ENCODE data around the gene SKA1.

SKA1 gene

DNA sequence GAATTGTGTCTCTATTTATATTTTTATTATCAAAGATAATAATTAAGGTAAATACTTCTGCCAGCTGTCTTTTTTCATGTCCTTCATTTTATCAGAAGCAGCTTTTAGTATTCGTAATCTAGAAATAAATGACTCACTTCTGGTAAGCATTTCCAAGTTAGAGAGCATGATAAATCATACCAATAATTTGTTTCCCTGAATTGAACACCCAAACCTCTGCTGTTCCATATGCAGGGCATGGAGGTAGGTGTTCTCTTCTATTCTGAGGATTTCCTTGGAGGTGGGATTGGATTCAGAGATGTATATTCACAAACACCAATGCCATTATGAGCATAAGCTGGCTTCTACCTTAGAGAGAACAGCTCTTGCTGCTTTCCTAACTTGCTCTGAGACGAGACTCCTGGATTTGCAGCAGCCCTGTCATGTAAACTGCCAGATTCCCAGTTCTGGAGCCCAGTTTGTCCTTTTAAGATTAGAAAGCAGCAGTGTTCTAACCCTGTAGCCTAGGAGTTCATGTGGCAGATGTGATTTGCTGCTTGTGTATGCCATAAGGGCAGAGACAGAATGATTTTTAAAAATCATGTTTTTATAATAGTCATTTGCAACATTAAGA is 47.5 kb downstream of the SKA1 start:
- CTCF ChIA-PET: no interaction called here
- TF ChIP-seq, protein P1, sequence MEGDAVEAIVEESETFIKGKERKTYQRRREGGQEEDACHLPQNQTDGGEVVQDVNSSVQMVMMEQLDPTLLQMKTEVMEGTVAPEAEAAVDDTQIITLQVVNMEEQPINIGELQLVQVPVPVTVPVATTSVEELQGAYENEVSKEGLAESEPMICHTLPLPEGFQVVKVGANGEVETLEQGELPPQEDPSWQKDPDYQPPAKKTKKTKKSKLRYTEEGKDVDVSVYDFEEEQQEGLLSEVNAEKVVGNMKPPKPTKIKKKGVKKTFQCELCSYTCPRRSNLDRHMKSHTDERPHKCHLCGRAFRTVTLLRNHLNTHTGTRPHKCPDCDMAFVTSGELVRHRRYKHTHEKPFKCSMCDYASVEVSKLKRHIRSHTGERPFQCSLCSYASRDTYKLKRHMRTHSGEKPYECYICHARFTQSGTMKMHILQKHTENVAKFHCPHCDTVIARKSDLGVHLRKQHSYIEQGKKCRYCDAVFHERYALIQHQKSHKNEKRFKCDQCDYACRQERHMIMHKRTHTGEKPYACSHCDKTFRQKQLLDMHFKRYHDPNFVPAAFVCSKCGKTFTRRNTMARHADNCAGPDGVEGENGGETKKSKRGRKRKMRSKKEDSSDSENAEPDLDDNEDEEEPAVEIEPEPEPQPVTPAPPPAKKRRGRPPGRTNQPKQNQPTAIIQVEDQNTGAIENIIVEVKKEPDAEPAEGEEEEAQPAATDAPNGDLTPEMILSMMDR (IDR thresholded peaks at IDR 0.05; ENCODE audit: control extremely low read depth, extremely low read depth, low read depth, missing control alignments): no peak
- DNase-seq (ENCODE audit: extremely low spot score): no peak
- POLR2A ChIA-PET: no interaction called here

DNA sequence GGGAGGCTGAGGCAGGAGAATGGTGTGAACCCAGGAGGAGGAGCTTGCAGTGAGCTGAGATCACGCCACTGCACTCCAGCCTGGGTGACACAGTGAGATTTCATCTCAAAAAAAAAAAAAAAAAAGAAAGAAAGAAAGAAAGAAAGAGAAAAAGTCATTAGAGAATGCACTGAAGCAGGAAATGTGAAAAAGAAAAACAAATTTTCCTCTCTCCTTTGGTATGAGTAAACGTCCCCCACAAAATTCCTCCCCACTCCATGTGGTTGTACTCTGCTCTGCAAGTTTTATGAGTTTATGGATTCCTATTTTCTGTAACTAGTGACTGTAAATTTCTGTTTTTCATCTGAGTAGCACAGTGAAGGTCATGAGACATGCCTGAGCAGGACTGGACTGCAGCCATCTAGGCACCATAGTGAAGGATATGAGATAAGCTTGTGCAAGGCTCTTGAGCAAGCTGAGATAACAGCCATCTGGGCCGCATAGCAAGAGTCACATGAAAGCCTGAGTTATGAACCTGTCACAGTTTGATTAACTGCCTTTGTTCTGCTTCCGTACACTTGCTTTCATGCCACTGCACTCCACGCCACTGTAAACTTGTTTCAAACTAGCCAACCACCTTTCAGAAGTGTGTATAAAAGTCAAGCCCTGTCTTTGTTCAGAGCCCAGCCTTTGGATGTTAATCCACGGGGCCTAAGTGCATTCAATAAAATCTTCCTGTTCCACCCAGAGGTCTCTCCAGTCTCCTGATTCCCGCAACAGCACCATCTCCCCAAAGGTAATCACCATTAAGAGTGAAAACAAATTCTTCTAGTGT is 50.2 kb downstream of the SKA1 start:
- ChIA-PET POLR2A (no interaction called here), CTCF (no interaction called here)
- TF ChIP-seq, protein P1 (IDR thresholded peaks at IDR 0.05; ENCODE audit: control extremely low read depth, extremely low read depth, low read depth, missing control alignments): no peak
- DNase-seq (ENCODE audit: extremely low spot score): no peak

DNA sequence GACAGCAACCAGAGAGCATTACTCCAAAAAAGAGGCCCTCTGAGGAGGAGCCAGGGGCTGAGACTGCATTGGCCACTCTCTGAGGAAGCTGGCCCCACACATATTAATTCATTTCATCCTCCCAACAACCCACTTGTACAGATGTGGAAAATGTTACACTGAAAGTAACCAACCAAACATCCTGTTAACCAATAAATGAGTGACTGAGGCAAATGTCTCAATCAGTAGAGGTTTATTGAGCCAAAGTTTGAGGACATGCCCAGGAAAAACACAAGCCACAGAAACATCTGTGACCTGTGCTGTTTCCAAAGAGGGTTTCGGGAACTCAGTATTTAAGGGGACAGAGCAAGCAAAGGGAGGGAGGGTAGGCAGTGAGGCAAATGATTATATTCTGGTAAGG is 53.0 kb downstream of the SKA1 start:
- POLR2A ChIA-PET: interaction anchor here (0.6 kb wide), 1 partner anchor 31 kb away, joined by 9 read pairs; no protein-coding TSS in a partner anchor
- TF ChIP-seq, protein P1 (IDR thresholded peaks at IDR 0.05; ENCODE audit: control extremely low read depth, extremely low read depth, low read depth, missing control alignments): no peak
- CTCF ChIA-PET: interaction anchor here (0.8 to 3.9 kb wide), 12 partner anchors 14 to 917 kb away, joined by 3 to 23 read pairs (median 10); no protein-coding TSS in a partner anchor
- DNase-seq (ENCODE audit: extremely low spot score): no peak

DNA sequence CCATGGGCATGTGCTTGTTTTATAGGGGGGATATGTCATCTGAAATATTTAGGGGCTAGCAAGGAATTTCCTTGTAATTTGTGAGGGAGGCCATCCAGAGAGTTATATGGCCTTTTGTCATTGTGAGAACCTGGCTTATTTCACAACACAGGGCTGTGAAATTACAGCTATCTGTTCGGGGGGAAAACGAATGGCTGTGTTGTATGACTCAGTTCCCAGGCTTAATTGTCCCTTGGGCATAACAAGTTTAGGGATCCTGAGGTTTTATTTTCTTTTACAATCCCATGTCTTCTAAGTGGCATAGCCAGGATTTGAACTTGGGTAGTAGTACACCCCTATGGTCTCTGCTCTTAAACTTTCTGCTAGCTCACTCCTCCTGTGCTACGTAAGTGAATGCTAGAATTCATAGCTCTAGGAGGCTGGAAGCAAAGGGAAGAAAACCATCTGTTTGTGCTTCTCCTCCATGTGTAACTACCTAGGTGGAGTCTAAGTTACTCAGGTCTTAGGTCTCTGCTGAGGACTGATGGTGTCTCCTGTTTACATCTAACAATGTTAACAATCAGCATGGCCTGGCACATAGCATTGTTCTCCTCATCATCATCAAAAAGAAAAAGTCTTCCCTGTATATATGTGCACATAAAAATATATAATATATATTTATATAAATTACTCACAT is 53.8 kb downstream of the SKA1 start:
- CTCF ChIA-PET: interaction anchor here (0.8 to 3.9 kb wide), 26 partner anchors 9 to 918 kb away, joined by 3 to 23 read pairs (median 6); no protein-coding TSS in a partner anchor

DNA sequence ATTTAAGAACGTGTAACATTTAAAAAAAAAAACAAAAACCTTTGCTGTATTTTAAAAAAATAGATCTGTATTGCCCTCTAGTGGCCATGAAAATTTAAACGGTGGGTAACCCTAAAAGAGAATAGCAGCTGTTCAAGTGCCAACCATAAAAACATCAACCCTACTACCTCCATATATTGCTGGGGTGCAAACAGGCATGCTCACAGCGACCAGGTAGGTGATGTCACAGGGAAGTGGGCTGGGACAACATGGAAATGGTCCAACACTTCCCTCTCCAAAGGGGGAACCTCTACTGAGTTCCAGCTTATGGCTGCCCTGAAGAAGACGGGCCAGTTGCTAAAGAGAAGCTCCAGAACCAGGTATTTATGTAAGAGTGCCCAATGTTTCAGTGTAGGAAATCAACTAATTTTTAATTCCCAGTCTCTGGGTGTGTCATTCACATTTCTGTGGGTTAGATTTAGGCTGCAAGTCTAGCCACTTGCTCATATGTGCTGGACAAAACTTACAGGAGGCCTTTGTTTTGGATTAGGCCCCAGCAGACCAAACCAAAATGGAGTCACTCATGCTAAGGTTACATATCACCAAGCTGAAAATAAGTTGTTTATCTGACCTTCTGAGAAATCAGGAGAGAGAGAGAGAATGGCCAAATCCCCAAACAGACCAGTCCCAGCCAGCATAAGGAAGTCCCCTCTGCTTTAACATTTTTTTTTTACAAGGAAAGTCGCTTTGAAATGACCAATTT is 54.5 kb downstream of the SKA1 start:
- TF ChIP-seq, protein P1 (IDR thresholded peaks at IDR 0.05; ENCODE audit: control extremely low read depth, extremely low read depth, low read depth, missing control alignments): peak; percentile 38
- DNase-seq (ENCODE audit: extremely low spot score): peak; percentile 38
- CTCF ChIA-PET: interaction anchor here (0.6 to 3.9 kb wide), 26 partner anchors 9 to 921 kb away, joined by 3 to 23 read pairs (median 6); no protein-coding TSS in a partner anchor
- POLR2A ChIA-PET: no interaction called here

More for the DNA sequence above, 53.8 kb downstream of the SKA1 start:
- POLR2A ChIA-PET: interaction anchor here (0.6 kb wide), 1 partner anchor 32 kb away, joined by 9 read pairs; no protein-coding TSS in a partner anchor
- DNase-seq (ENCODE audit: extremely low spot score): no peak
- TF ChIP-seq, protein P1 (IDR thresholded peaks at IDR 0.05; ENCODE audit: control extremely low read depth, extremely low read depth, low read depth, missing control alignments): no peak

Measured in GM10248 (cell line).